A549 (cell line): ENCODE data around the gene ZNF492. TPM values are rescaled to one million over a fixed set of nuclear protein-coding genes. Genes with fewer than 3 reads are reported as not detected.
"Not testable (repeated sequence)": the region's sequence is repeated elsewhere in the genome, so short reads cannot be mapped to it uniquely, and the experiment has no call there.

Experiments used
- ATAC-seq, 2 experiments: fragments of 200-7000 bp in 1 of 2; fragments of >200 bp in 1 of 2; cut with Nextera tagmentation in 1 of 2; cut with Tn5 transposase in 1 of 2; 3 replicates each; pipeline versions ENCODE4 v1.8.0 to v1.9.1; 2018 to 2020; ENCODE audit warnings: mild to moderate bottlenecking in 1 of 2, moderate library complexity in 1 of 2
- CTCF ChIA-PET: fragments of 300-600 bp; sonication (Branson Sonifier 250); formaldehyde crosslinking; extraction: SDS; loops from one replicate; lab custom pipeline; 2021; ENCODE audit warnings: antibody characterized with exemption, inconsistent platforms; lab: Yijun Ruan, JAX
- POLR2A ChIA-PET: fragments of 350-600 bp; formaldehyde crosslinking; extraction: SDS; loops from one replicate; lab custom pipeline; 2021; ENCODE audit warnings: antibody characterized with exemption, inconsistent platforms; lab: Yijun Ruan, JAX
- DNase-seq, 2 experiments: peaks; one replicate each; pipeline versions ENCODE4 v3.0.0 to v3.0.0-alpha.2; 2011 to 2016; ENCODE audit warnings: low read depth in 1 of 2, low spot score in 1 of 2
- FAIRE-seq: peaks from 2 replicates; lab custom pipeline; 2011; peaks lifted over from hg19 to GRCh38; lab: Jason Lieb, UNC
- H3K27ac ChIP-seq, 2 experiments: fragments of >200 bp; sonication (Bioruptor Twin); formaldehyde crosslinking; 3 replicates each; pipeline ENCODE4 v1.5.1; 2016 to 2017
- H3K4me1 ChIP-seq: fragments of >200 bp; sonication (Bioruptor Twin); formaldehyde crosslinking; 3 replicates; pipeline ENCODE4 v1.6.1; 2016
- H3K4me2 ChIP-seq: fragments of >200 bp; sonication (Bioruptor Twin); formaldehyde crosslinking; 3 replicates; pipeline ENCODE4 v1.6.1; 2016
- H3K4me3 ChIP-seq: fragments of >200 bp; sonication (Bioruptor Twin); formaldehyde crosslinking; 3 replicates; pipeline ENCODE4 v1.5.1; 2016
- H3K9me3 ChIP-seq: fragments of >200 bp; sonication (Bioruptor Twin); formaldehyde crosslinking; 3 replicates; pipeline ENCODE4 v1.6.1; 2016
- BHLHE40 ChIP-seq: IDR thresholded peaks from 2 replicates; pipeline ENCODE4 v1.6.1; 2012; ENCODE audit warnings: low read depth, low read length, inconsistent platforms
- CBX2 ChIP-seq: fragments of 200-600 bp; sonication (generic); IDR thresholded peaks from 2 replicates; pipeline ENCODE4 v1.6.1; 2016; ENCODE audit warnings: low read depth, mild to moderate bottlenecking, borderline replicate concordance
- CBX8 ChIP-seq: fragments of 200-600 bp; sonication (generic); IDR thresholded peaks from 2 replicates; pipeline ENCODE4 v1.6.1; 2016
- CEBPB ChIP-seq, 2 experiments: fragments of >200 bp in 1 of 2; sonication (Bioruptor Twin) in 1 of 2; formaldehyde crosslinking in 1 of 2; IDR thresholded peaks; 2 replicates each; pipeline ENCODE4 v1.6.1; 2012 to 2016
- GATA3 ChIP-seq: IDR thresholded peaks from 2 replicates; pipeline ENCODE4 v1.6.1; 2012; ENCODE audit warnings: borderline replicate concordance
- HDAC2 ChIP-seq: fragments of 200-600 bp; sonication (generic); IDR thresholded peaks from 2 replicates; pipeline ENCODE4 v1.6.1; 2016
- HMGXB4 ChIP-seq: fragments of 250-450 bp; sonication (Bioruptor Pico); IDR thresholded peaks from 2 replicates; pipeline ENCODE4 v1.5.0; 2021; ENCODE audit warnings: mild to moderate bottlenecking, moderate library complexity, borderline replicate concordance
- HOXB5 ChIP-seq: fragments of 250-450 bp; sonication (Bioruptor Pico); IDR thresholded peaks from 2 replicates; pipeline ENCODE4 v1.5.0; 2020; ENCODE audit warnings: mild to moderate bottlenecking, moderate library complexity
- KDM5A ChIP-seq: fragments of 200-600 bp; sonication (generic); IDR thresholded peaks from 2 replicates; pipeline ENCODE4 v1.6.1; 2016; ENCODE audit warnings: antibody characterized with exemption, mild to moderate bottlenecking
- MAZ ChIP-seq: fragments of 150-350 bp; IDR thresholded peaks from 2 replicates; pipeline ENCODE4 v1.6.1; 2014; ENCODE audit warnings: antibody characterized with exemption, low read depth, low read length, borderline replicate concordance
- MYC ChIP-seq: IDR thresholded peaks from 2 replicates; pipeline ENCODE4 v1.6.1; 2012; ENCODE audit warnings: mild to moderate bottlenecking, inconsistent platforms, low read length, improper control_type of control experiment, borderline replicate concordance
- SMC3 ChIP-seq: fragments of >200 bp; sonication (Bioruptor Twin); formaldehyde crosslinking; IDR thresholded peaks from 3 replicates; pipeline ENCODE4 v1.6.1; 2018; ENCODE audit warnings: inconsistent platforms
- SREBF2 ChIP-seq: fragments of 450-650 bp; IDR thresholded peaks from 2 replicates; pipeline ENCODE4 v1.6.1; 2014; ENCODE audit warnings: mild to moderate bottlenecking, moderate library complexity
- TFCP2L1 ChIP-seq: fragments of 250-450 bp; sonication (Bioruptor Pico); IDR thresholded peaks from 2 replicates; pipeline ENCODE4 v1.5.0; 2021; ENCODE audit warnings: mild to moderate bottlenecking
- USF2 ChIP-seq: fragments of 450-650 bp; IDR thresholded peaks from 2 replicates; pipeline ENCODE4 v1.6.1; 2014; ENCODE audit warnings: antibody characterized with exemption
- ZC3H11A ChIP-seq: fragments of 450-650 bp; IDR thresholded peaks from 2 replicates; pipeline ENCODE4 v1.6.1; 2014; ENCODE audit warnings: antibody characterized with exemption, mild to moderate bottlenecking
- ZNF302 ChIP-seq: fragments of 250-450 bp; sonication (Bioruptor Pico); IDR thresholded peaks from 2 replicates; pipeline ENCODE4 v1.9.0; 2021; ENCODE audit warnings: inconsistent platforms, mild to moderate bottlenecking, moderate library complexity
- ZSCAN20 ChIP-seq: fragments of 250-450 bp; sonication (Bioruptor Pico); IDR thresholded peaks from 2 replicates; pipeline ENCODE4 v1.8.0; 2022; ENCODE audit warnings: mild to moderate bottlenecking, moderate library complexity
- whole genome bisulfite sequencing: methylation state at CpG from one replicate; pipeline ENCODE4 v1.1.6; 2017; ENCODE audit errors: missing lambda C conversion rate; 5-methylcytosine and 5-hydroxymethylcytosine counted together
- polyA plus RNA-seq, 4 experiments: library from polyadenylated mRNA; depleted of rRNA in 3 of 4; stranded (reverse); fragments of >200 nt; fragmentation: RNase III in 1 of 4; extraction: RNeasy Plus Mini Kit Qiagen cat#74134 plus additional on column Dnase treatment in 1 of 4; gene quantifications; 2 replicates in 3 of 4; 3 replicates in 1 of 4; pipeline ENCODE4 v1.2.3, GENCODE V29; 2011 to 2017
- TF ChIP-seq, protein P1 (sequence below): fragments of >200 bp; sonication (Bioruptor Twin); formaldehyde crosslinking; IDR thresholded peaks from 3 replicates; pipeline ENCODE4 v1.6.1; 2016
- TF ChIP-seq, protein P2 (sequence below): fragments of 150-350 bp; IDR thresholded peaks from 2 replicates; pipeline ENCODE4 v1.6.1; 2014; ENCODE audit warnings: low read depth, mild to moderate bottlenecking, low read length

ZNF492 gene
- polyA plus RNA-seq, 2 of the 4 experiments (the other 2 are of a cell fraction): not detected

- TF ChIP-seq USF2 (no peak), CBX8 (no peak), SREBF2 (no peak), BHLHE40 (no peak), HDAC2 (no peak), CEBPB (IDR thresholded peaks at IDR 0.05) (no peak)
Observed at GRCh38 chr19:22610121-22610520, 24.0 kb upstream of the ZNF492 start (continued).

DNA sequence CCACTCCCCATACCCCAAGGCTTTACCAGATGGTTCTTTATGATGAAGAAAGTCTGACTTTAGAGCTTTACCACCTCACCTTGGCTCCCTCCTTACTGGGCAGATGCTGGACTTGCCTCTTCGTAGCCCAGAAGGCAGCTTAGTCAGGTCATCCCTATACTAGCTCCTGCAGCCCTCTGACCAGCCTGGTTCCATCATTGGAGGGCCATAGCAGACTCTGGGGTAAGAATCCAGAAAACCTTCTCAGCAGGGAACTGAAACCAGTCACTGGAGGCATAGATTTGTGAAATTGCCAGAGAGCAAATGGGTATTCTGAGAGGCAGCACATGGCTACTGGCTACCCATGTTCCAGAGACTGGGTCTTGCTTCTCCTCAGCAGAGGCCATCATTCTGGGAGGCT lies 21.8 kb upstream of the ZNF492 start:
- no peak overlapping the region for H3K4me2 ChIP-seq
- H3K4me3 ChIP-seq: no peak overlapping the region
- FAIRE-seq (no peak), DNase-seq (no peak), ATAC-seq (no peak)
- H3K27ac ChIP-seq: no peak overlapping the region
- TF ChIP-seq MYC: no peak
- no peak for TF ChIP-seq ZC3H11A
- no peak for TF ChIP-seq HOXB5 (CRISPR knock-in tag)
- TF ChIP-seq CBX2: no peak
- no peak for TF ChIP-seq ZNF302 (CRISPR knock-in tag)
- TF ChIP-seq, protein P1, sequence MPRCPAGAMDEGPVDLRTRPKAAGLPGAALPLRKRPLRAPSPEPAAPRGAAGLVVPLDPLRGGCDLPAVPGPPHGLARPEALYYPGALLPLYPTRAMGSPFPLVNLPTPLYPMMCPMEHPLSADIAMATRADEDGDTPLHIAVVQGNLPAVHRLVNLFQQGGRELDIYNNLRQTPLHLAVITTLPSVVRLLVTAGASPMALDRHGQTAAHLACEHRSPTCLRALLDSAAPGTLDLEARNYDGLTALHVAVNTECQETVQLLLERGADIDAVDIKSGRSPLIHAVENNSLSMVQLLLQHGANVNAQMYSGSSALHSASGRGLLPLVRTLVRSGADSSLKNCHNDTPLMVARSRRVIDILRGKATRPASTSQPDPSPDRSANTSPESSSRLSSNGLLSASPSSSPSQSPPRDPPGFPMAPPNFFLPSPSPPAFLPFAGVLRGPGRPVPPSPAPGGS: no peak
- ChIA-PET CTCF (interaction anchor here (0.5 to 0.6 kb wide), 2 partner anchors 43 to 190 kb away, joined by 3 read pairs; partner anchors contain the start of gene ZNF98), POLR2A (no interaction called here)
- no peaks in the 10 kb centered on the region for H3K4me1 ChIP-seq
- WGBS: 0% methylated on average over 1 of the region's 1 CpG
- H3K9me3 ChIP-seq: peaks cover 11% of the 10 kb centered on the region; the same call in 2 of the 3 replicates

DNA sequence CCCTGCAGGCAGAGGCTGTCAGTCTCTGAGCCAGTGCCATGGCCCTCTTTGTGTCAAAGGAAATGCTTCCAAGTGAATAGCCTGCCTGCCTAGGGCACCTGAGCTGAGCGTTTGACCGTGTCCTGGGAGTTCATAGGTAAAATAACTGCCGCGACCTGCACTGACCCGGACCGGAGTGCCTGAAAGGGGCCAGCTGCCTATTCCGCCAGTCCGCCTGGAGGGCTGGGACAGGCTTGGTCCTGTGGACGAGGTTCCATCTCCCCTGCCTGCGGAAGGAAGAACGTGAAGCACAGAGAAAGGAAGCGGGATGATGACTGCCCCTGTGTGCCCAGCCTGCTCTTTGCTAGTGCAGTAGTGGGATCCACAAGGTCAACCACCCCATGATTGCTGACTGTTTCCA lies 17.5 kb upstream of the ZNF492 start:
- Histone ChIP-seq H3K27ac (no peak overlapping the region), H3K4me1 (no peaks in the 10 kb centered on the region), H3K9me3 (peaks cover 12% of the 10 kb centered on the region), H3K4me3 (no peak overlapping the region), H3K4me2 (no peak overlapping the region)
- DNase-seq: no peak
- TF ChIP-seq GATA3 (no peak), TFCP2L1 (CRISPR knock-in tag) (no peak), HDAC2 (no peak), SMC3 (no peak), KDM5A (no peak), MAZ (no peak)
- CTCF ChIA-PET: no interaction called here
- ATAC-seq: no peak
- POLR2A ChIA-PET: no interaction called here
- WGBS: 22% methylated on average over 6 of the region's 12 CpGs
- FAIRE-seq: no peak

- H3K27ac ChIP-seq, CTCF ChIA-PET, FAIRE-seq, H3K4me3 ChIP-seq, DNase-seq, H3K4me1 ChIP-seq, POLR2A ChIA-PET, H3K4me2 ChIP-seq, ATAC-seq: not testable (repeated sequence)
- 28% methylated on average over 7 of the region's 7 CpGs for WGBS
- peaks cover 12% of the 10 kb centered on the region for H3K9me3 ChIP-seq
Observed at GRCh38 chr19:22617181-22617580, 16.9 kb upstream of the ZNF492 start.

DNA sequence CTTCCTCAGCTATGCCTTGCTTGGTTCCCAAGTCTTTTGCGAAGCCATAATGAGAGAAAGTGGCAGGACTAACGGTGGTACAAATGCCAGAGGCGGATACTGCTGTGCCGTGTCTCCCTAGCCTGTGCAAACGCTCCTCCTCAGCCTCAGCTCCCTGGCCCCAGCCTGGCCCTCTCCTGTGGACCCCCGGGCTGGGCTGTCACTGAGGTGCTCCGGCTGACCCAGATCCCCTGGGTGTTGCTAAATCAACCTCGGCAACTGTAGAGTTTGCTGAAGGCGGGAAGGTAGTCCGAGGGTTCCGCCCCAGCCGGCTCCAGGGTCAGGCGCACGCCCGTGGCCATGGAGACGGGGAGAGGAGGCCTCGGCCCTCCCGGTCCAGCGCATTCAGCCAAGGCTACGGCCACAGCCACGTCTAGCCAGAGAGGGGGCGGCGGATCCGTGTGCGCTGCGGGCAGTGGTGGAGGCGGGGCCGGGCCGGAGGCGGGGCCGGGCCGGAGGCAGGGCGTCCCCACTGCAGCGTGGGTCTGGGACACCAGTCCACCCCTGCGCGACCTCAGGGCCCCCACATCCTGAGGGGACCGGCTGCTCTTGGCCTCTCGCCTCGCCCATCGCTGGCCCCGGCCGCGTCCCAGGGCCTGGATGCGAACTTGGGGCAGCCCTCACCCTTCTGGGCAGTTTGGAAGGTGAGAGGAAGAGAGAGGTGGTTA lies 16.4 kb upstream of the ZNF492 start:
- H3K4me1 ChIP-seq: no peaks in the 10 kb centered on the region
- FAIRE-seq: no peak
- TF ChIP-seq HMGXB4 (CRISPR knock-in tag) (no peak), ZSCAN20 (CRISPR knock-in tag) (no peak)
- TF ChIP-seq, protein P2, sequence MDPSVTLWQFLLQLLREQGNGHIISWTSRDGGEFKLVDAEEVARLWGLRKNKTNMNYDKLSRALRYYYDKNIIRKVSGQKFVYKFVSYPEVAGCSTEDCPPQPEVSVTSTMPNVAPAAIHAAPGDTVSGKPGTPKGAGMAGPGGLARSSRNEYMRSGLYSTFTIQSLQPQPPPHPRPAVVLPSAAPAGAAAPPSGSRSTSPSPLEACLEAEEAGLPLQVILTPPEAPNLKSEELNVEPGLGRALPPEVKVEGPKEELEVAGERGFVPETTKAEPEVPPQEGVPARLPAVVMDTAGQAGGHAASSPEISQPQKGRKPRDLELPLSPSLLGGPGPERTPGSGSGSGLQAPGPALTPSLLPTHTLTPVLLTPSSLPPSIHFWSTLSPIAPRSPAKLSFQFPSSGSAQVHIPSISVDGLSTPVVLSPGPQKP: no peak

More for the DNA sequence above, 16.4 kb upstream of the ZNF492 start:
- Histone ChIP-seq H3K4me2 (no peak overlapping the region), H3K4me3 (no peak overlapping the region), H3K9me3 (peaks cover 16% of the 10 kb centered on the region), H3K27ac (no peak overlapping the region)
- CTCF ChIA-PET: no interaction called here
- DNase-seq: no peak
- 56% methylated on average over 18 of the region's 44 CpGs for WGBS
- no peak for ATAC-seq
- POLR2A ChIA-PET: no interaction called here
